GM12892 (cell line): Measurements from ENCODE around the gene GTF3C5.

Experiments used
- POLR2A ChIP-seq: IDR thresholded peaks from 2 replicates; pipeline ENCODE4 v1.6.1; 2011; ENCODE audit warnings: low read depth, low read length, control low read depth
- POLR2AphosphoS5 ChIP-seq: IDR thresholded peaks from 2 replicates; pipeline ENCODE4 v1.6.1; 2011; ENCODE audit warnings: low read depth, low read length, control low read depth
- TAF1 ChIP-seq: IDR thresholded peaks from 2 replicates; pipeline ENCODE4 v1.6.1; 2011; ENCODE audit warnings: low read depth, mild to moderate bottlenecking, control low read depth, low read length, borderline replicate concordance

- TF ChIP-seq POLR2A = no peak
- TF ChIP-seq POLR2AphosphoS5 = no peak
- TF ChIP-seq TAF1 = no peak
Measured at GRCh38 chr9:133071484-133072150, 40.8 kb downstream of the GTF3C5 start.
